ENCODE measurements around the gene ST3GAL3.

ST3GAL3 gene

GRCh38 chr1:43978264-43978550 is 270.9 kb downstream of the ST3GAL3 start:
- H3K27ac ChIP-seq (ENCODE audit: low read length, poor library complexity, severe bottlenecking), result no peak overlapping the region
- H3K27me3 ChIP-seq (ENCODE audit: control insufficient read depth in 1 of 2, insufficient read depth in 1 of 2, low read length in 2 of 2), result no peaks in the 10 kb centered on the region
- H2BK15ac ChIP-seq (ENCODE audit: low read depth, poor library complexity, severe bottlenecking), result no peak overlapping the region

DNA sequence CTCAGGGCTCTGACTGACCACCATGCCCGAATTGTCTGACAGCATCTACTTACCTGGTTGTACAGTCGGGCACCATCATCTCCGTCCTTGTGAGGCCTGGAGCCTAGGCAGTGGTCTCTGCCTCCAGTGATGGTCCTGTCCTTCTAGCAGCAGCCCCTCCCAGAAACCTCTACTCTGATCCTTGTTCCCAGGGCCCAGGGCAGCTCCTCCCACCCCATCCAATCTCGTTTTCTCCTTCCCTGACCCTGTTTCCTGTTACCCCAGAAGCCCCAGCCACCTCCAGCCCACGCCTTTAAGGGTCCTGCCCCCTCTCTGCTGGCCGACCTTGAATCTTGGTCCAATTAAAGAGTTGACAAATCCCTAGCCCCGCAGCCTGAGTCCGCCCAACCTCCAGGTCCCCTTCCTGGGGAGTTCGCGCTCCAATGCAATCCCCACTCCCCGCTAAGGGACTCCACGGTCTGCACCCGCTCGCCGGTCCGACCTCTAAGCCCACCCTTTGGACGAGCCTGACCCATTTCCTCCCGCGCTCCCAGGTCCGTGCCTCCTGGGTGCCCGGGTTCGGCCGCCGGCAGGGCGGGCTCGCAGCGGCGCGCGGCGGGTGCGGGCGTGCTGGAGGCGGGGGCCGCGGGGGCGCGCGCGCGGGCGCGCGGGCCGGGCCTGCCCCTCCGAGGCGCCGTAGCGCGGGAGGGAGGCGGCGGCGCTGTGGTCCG is 271.4 kb downstream of the ST3GAL3 start, which contains the start of gene B4GALT2:
Gene B4GALT2 (plus strand): TSS at position 660 of the 710 bp plus-strand sequence. CDS start 1,951 bp downstream, outside the sequence.
- H4K8ac ChIP-seq (ENCODE audit: low read length), result peak within 1 kb of the TSS; percentile 50
- peaks cover 57% of the 10 kb centered on the region for H3K4me1 ChIP-seq (ENCODE audit: control insufficient read depth, insufficient read depth, low read depth, low read length)
- H3K27me3 ChIP-seq (ENCODE audit: control insufficient read depth in 1 of 2, insufficient read depth in 1 of 2, low read length in 2 of 2), result no peaks in the 10 kb centered on the region
- H3K36me3 ChIP-seq (ENCODE audit: control insufficient read depth in 1 of 2, insufficient read depth in 2 of 2, low read depth in 1 of 2, low read length in 2 of 2), result peaks cover 33 to 55% of the 10 kb centered on the region in 2 experiments
- peak within 1 kb of the TSS; percentile 86 for H3K9ac ChIP-seq (ENCODE audit: low read length)
- H3K9me3 ChIP-seq (ENCODE audit: control insufficient read depth, low read length), result no peaks in the 10 kb centered on the region
- H2BK120ac ChIP-seq (ENCODE audit: low read depth, low read length), result peak within 1 kb of the TSS; percentile 71
- H2BK12ac ChIP-seq (ENCODE audit: low read length in 2 of 2), result peak within 1 kb of the TSS in 1 of 2 experiments; percentile 17
- H3K23ac ChIP-seq (ENCODE audit: low read length in 2 of 2), result peak within 1 kb of the TSS in 1 of 2 experiments; percentile 19
- H3K79me1 ChIP-seq (replicated peaks; ENCODE audit: low read length, poor library complexity, severe bottlenecking), result peaks cover 44% of the 10 kb centered on the region
- H3K4me2 ChIP-seq (ENCODE audit: low read length, poor library complexity, severe bottlenecking), result peak within 1 kb of the TSS; percentile 81
- no peak within 1 kb of the TSS for H3K27ac ChIP-seq (ENCODE audit: low read length, poor library complexity, severe bottlenecking)
- no peak within 1 kb of the TSS for H2AK5ac ChIP-seq (ENCODE audit: low read length, severe bottlenecking)
- H3K14ac ChIP-seq (ENCODE audit: low read length in 2 of 2), result peak within 1 kb of the TSS in 1 of 2 experiments; percentile 86
- H3K4me3 ChIP-seq (ENCODE audit: insufficient read depth in 1 of 2, low read depth in 1 of 2, low read length in 2 of 2), result peak within 1 kb of the TSS; percentile 73 to 85
- peak within 1 kb of the TSS; percentile 18 to 71 for H3K4ac ChIP-seq (ENCODE audit: low read depth in 1 of 2, low read length in 2 of 2)
- 11% methylated on average over 22 of the region's 54 CpGs for WGBS
- peak within 1 kb of the TSS; percentile 29 for H2BK15ac ChIP-seq (ENCODE audit: low read depth, poor library complexity, severe bottlenecking)
- peak within 1 kb of the TSS; percentile 48 to 86 for H3K18ac ChIP-seq (ENCODE audit: low read depth in 1 of 2, low read length in 2 of 2)
- H2AFZ ChIP-seq (ENCODE audit: low read depth, low read length), result peak within 1 kb of the TSS; percentile 16
- H4K91ac ChIP-seq (ENCODE audit: low read length), result peak within 1 kb of the TSS; percentile 31
- H2BK5ac ChIP-seq (ENCODE audit: low read depth, low read length, poor library complexity, severe bottlenecking), result no peak within 1 kb of the TSS
- DNase-seq, result no peak

More at GRCh38 chr1:43978264-43978550, 270.9 kb downstream of the ST3GAL3 start:
- peak overlapping the region; percentile 15 to 81 for H3K4me3 ChIP-seq (ENCODE audit: insufficient read depth in 1 of 2, low read depth in 1 of 2, low read length in 2 of 2)
- H2BK12ac ChIP-seq (ENCODE audit: low read length in 2 of 2), result no peak overlapping the region
- peaks cover 43% of the 10 kb centered on the region for H3K79me1 ChIP-seq (replicated peaks; ENCODE audit: low read length, poor library complexity, severe bottlenecking)
- no peak overlapping the region for H2AFZ ChIP-seq (ENCODE audit: low read depth, low read length)
- H2AK5ac ChIP-seq (ENCODE audit: low read length, severe bottlenecking), result no peak overlapping the region
- H2BK5ac ChIP-seq (ENCODE audit: low read depth, low read length, poor library complexity, severe bottlenecking), result no peak overlapping the region
- no peak for DNase-seq
- H4K8ac ChIP-seq (ENCODE audit: low read length), result no peak overlapping the region
- H3K23ac ChIP-seq (ENCODE audit: low read length in 2 of 2), result no peak overlapping the region
- peaks cover 57% of the 10 kb centered on the region for H3K4me1 ChIP-seq (ENCODE audit: control insufficient read depth, insufficient read depth, low read depth, low read length)
- H2BK120ac ChIP-seq (ENCODE audit: low read depth, low read length), result no peak overlapping the region
- no peak overlapping the region for H4K91ac ChIP-seq (ENCODE audit: low read length)
- 78% methylated on average over 5 of the region's 5 CpGs for WGBS
- H3K4ac ChIP-seq (ENCODE audit: low read depth in 1 of 2, low read length in 2 of 2), result no peak overlapping the region
- no peak overlapping the region for H3K4me2 ChIP-seq (ENCODE audit: low read length, poor library complexity, severe bottlenecking)
- no peak overlapping the region for H3K18ac ChIP-seq (ENCODE audit: low read depth in 1 of 2, low read length in 2 of 2)
- H3K36me3 ChIP-seq (ENCODE audit: control insufficient read depth in 1 of 2, insufficient read depth in 2 of 2, low read depth in 1 of 2, low read length in 2 of 2), result peaks cover 38 to 50% of the 10 kb centered on the region in 2 experiments
- H3K9ac ChIP-seq (ENCODE audit: low read length), result peak overlapping the region; percentile 86
- H3K14ac ChIP-seq (ENCODE audit: low read length in 2 of 2), result no peak overlapping the region
- no peaks in the 10 kb centered on the region for H3K9me3 ChIP-seq (ENCODE audit: control insufficient read depth, low read length)

- WGBS, result 0% methylated on average over 5 of the region's 45 CpGs
- no peaks in the 10 kb centered on the region for H3K27me3 ChIP-seq (ENCODE audit: control insufficient read depth in 1 of 2, insufficient read depth in 1 of 2, low read length in 2 of 2)
- H3K9ac ChIP-seq (ENCODE audit: low read length), result peak overlapping the region; percentile 85
- peak overlapping the region; percentile 71 for H2BK120ac ChIP-seq (ENCODE audit: low read depth, low read length)
- peak overlapping the region; percentile 77 for H3K4me2 ChIP-seq (ENCODE audit: low read length, poor library complexity, severe bottlenecking)
- no peak overlapping the region for H3K14ac ChIP-seq (ENCODE audit: low read length in 2 of 2)
- no peak overlapping the region for H4K91ac ChIP-seq (ENCODE audit: low read length)
- H3K23ac ChIP-seq (ENCODE audit: low read length in 2 of 2), result no peak overlapping the region
- no peak overlapping the region for H2BK15ac ChIP-seq (ENCODE audit: low read depth, poor library complexity, severe bottlenecking)
- H2BK12ac ChIP-seq (ENCODE audit: low read length in 2 of 2), result no peak overlapping the region
- H2AK5ac ChIP-seq (ENCODE audit: low read length, severe bottlenecking), result no peak overlapping the region
- peaks cover 44% of the 10 kb centered on the region for H3K79me1 ChIP-seq (replicated peaks; ENCODE audit: low read length, poor library complexity, severe bottlenecking)
- no peak overlapping the region for H2AFZ ChIP-seq (ENCODE audit: low read depth, low read length)
- no peak overlapping the region for H3K27ac ChIP-seq (ENCODE audit: low read length, poor library complexity, severe bottlenecking)
- no peak for DNase-seq
- H3K4ac ChIP-seq (ENCODE audit: low read depth in 1 of 2, low read length in 2 of 2), result peak overlapping the region in 1 of 2 experiments; percentile 52
- no peak overlapping the region for H2BK5ac ChIP-seq (ENCODE audit: low read depth, low read length, poor library complexity, severe bottlenecking)
- peaks cover 55% of the 10 kb centered on the region for H3K4me1 ChIP-seq (ENCODE audit: control insufficient read depth, insufficient read depth, low read depth, low read length)
- peak overlapping the region; percentile 73 to 85 for H3K4me3 ChIP-seq (ENCODE audit: insufficient read depth in 1 of 2, low read depth in 1 of 2, low read length in 2 of 2)
- H4K8ac ChIP-seq (ENCODE audit: low read length), result no peak overlapping the region
- H3K36me3 ChIP-seq (ENCODE audit: control insufficient read depth in 1 of 2, insufficient read depth in 2 of 2, low read depth in 1 of 2, low read length in 2 of 2), result peaks cover 35 to 60% of the 10 kb centered on the region in 2 experiments
- H3K9me3 ChIP-seq (ENCODE audit: control insufficient read depth, low read length), result no peaks in the 10 kb centered on the region
- no peak overlapping the region for H3K18ac ChIP-seq (ENCODE audit: low read depth in 1 of 2, low read length in 2 of 2)
These were observed 271.9 kb downstream of the ST3GAL3 start for GRCh38 chr1:43979261-43979527.

DNA sequence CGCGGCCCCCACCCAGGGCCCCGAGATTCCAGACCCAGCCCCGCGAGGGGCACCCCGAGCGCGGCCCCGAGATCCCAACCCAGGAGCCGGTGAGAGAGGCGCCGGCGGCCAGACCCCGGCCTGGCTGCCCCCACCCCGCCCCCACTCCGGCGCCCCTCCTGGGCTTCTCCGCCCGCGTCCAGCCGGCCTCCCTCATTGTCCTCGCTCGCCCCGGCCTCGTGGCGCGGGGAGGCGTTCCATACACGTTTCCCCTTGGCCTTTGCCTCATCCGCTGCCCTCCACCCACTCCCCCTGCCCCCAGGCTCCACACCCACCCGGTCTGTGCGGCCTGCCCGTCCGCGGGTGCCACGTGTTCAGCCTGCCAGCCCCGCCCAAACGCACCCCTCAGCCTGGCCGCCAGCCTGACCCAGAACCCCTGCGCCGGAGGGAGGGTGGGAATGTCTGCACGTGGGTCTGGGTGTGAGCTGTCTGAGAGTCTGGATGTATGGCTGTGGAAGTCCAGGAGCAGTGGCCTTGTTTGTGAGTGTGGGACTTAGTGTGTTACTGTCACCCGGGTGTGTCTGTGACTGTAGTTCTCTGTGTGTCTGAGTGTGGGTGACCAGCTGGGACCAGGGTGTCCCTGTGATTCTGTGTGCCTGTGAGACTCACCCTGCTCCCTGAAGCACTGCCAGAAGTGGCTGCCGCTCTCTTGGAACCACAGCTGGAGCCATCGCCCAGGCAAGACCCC is 272.4 kb downstream of the ST3GAL3 start:
- Histone ChIP-seq H3K79me1 (replicated peaks; ENCODE audit: low read length, poor library complexity, severe bottlenecking) (peaks cover 49% of the 10 kb centered on the region), H3K27ac (ENCODE audit: low read length, poor library complexity, severe bottlenecking) (no peak overlapping the region), H3K4me1 (ENCODE audit: control insufficient read depth, insufficient read depth, low read depth, low read length) (peaks cover 52% of the 10 kb centered on the region), H4K8ac (ENCODE audit: low read length) (no peak overlapping the region), H4K91ac (ENCODE audit: low read length) (peak overlapping the region; percentile 31), H2AFZ (ENCODE audit: low read depth, low read length) (no peak overlapping the region), H2BK5ac (ENCODE audit: low read depth, low read length, poor library complexity, severe bottlenecking) (no peak overlapping the region), H3K4me2 (ENCODE audit: low read length, poor library complexity, severe bottlenecking) (peak overlapping the region; percentile 77), H3K23ac (ENCODE audit: low read length in 2 of 2) (no peak overlapping the region), H2AK5ac (ENCODE audit: low read length, severe bottlenecking) (no peak overlapping the region), H3K18ac (ENCODE audit: low read depth in 1 of 2, low read length in 2 of 2) (peak overlapping the region; percentile 48 to 86), H3K9me3 (ENCODE audit: control insufficient read depth, low read length) (no peaks in the 10 kb centered on the region), H3K27me3 (ENCODE audit: control insufficient read depth in 1 of 2, insufficient read depth in 1 of 2, low read length in 2 of 2) (no peaks in the 10 kb centered on the region), H3K36me3 (ENCODE audit: control insufficient read depth in 1 of 2, insufficient read depth in 2 of 2, low read depth in 1 of 2, low read length in 2 of 2) (peaks cover 39 to 65% of the 10 kb centered on the region in 2 experiments), H2BK12ac (ENCODE audit: low read length in 2 of 2) (peak overlapping the region in 1 of 2 experiments; percentile 17), H3K4ac (ENCODE audit: low read depth in 1 of 2, low read length in 2 of 2) (peak overlapping the region in 1 of 2 experiments; percentile 71), H3K14ac (ENCODE audit: low read length in 2 of 2) (peak overlapping the region in 1 of 2 experiments; percentile 86), H2BK15ac (ENCODE audit: low read depth, poor library complexity, severe bottlenecking) (no peak overlapping the region), H3K4me3 (ENCODE audit: insufficient read depth in 1 of 2, low read depth in 1 of 2, low read length in 2 of 2) (peak overlapping the region; percentile 73 to 85), H3K9ac (ENCODE audit: low read length) (peak overlapping the region; percentile 85), H2BK120ac (ENCODE audit: low read depth, low read length) (peak overlapping the region; percentile 71)
- 4% methylated on average over 45 of the region's 45 CpGs for WGBS
- peak; percentile 58 for DNase-seq

Measured in mesenchymal stem cell (in vitro differentiated cells and primary cell).